ENCODE measurements around the gene FBXL16.

The FBXL16 gene

GRCh38 chr16:711084-711483 is 5.5 kb upstream of the FBXL16 start:
- Histone ChIP-seq H3K4me1 (ENCODE audit: control insufficient read depth, low read depth, low read length) (peaks cover 3% of the 10 kb centered on the region), H3K27me3 (ENCODE audit: control insufficient read depth, insufficient read depth, low read length) (peaks cover 70% of the 10 kb centered on the region), H3K9ac (ENCODE audit: low read length) (no peak overlapping the region), H3K4me3 (ENCODE audit: low read length) (no peak overlapping the region), H3K36me3 (ENCODE audit: control insufficient read depth, low read depth, low read length) (no peaks in the 10 kb centered on the region), H3K9me3 (ENCODE audit: control insufficient read depth, low read depth, low read length) (no peaks in the 10 kb centered on the region), H3K27ac (ENCODE audit: low read length) (no peak overlapping the region)

- Histone ChIP-seq H3K4me3 (ENCODE audit: low read length) (no peak overlapping the region), H3K27me3 (ENCODE audit: control insufficient read depth, insufficient read depth, low read length) (peaks cover 68% of the 10 kb centered on the region), H3K9ac (ENCODE audit: low read length) (no peak overlapping the region), H3K27ac (ENCODE audit: low read length) (no peak overlapping the region), H3K9me3 (ENCODE audit: control insufficient read depth, low read depth, low read length) (no peaks in the 10 kb centered on the region), H3K36me3 (ENCODE audit: control insufficient read depth, low read depth, low read length) (no peaks in the 10 kb centered on the region), H3K4me1 (ENCODE audit: control insufficient read depth, low read depth, low read length) (no peaks in the 10 kb centered on the region)
These were observed 5.0 kb upstream of the FBXL16 start for GRCh38 chr16:710500-711075.

- peak overlapping the region; percentile 7 for H3K9ac ChIP-seq (ENCODE audit: low read length)
- H3K4me1 ChIP-seq (ENCODE audit: control insufficient read depth, low read depth, low read length) = no peaks in the 10 kb centered on the region
- peaks cover 71% of the 10 kb centered on the region for H3K27me3 ChIP-seq (ENCODE audit: control insufficient read depth, insufficient read depth, low read length)
- H3K9me3 ChIP-seq (ENCODE audit: control insufficient read depth, low read depth, low read length) = no peaks in the 10 kb centered on the region
- no peak overlapping the region for H3K27ac ChIP-seq (ENCODE audit: low read length)
- H3K36me3 ChIP-seq (ENCODE audit: control insufficient read depth, low read depth, low read length) = no peaks in the 10 kb centered on the region
- H3K4me3 ChIP-seq (ENCODE audit: low read length) = no peak overlapping the region
These were observed 4.2 kb upstream of the FBXL16 start for GRCh38 chr16:709566-710499.

GRCh38 chr16:708959-709358 is 3.4 kb upstream of the FBXL16 start:
- Histone ChIP-seq H3K4me1 (ENCODE audit: control insufficient read depth, low read depth, low read length) (no peaks in the 10 kb centered on the region), H3K36me3 (ENCODE audit: control insufficient read depth, low read depth, low read length) (no peaks in the 10 kb centered on the region), H3K27me3 (ENCODE audit: control insufficient read depth, insufficient read depth, low read length) (peaks cover 74% of the 10 kb centered on the region), H3K27ac (ENCODE audit: low read length) (no peak overlapping the region), H3K9ac (ENCODE audit: low read length) (no peak overlapping the region), H3K9me3 (ENCODE audit: control insufficient read depth, low read depth, low read length) (no peaks in the 10 kb centered on the region), H3K4me3 (ENCODE audit: low read length) (no peak overlapping the region)

- H3K27me3 ChIP-seq (ENCODE audit: control insufficient read depth, insufficient read depth, low read length) = peaks cover 77% of the 10 kb centered on the region
- H3K27ac ChIP-seq (ENCODE audit: low read length) = no peak overlapping the region
- no peaks in the 10 kb centered on the region for H3K36me3 ChIP-seq (ENCODE audit: control insufficient read depth, low read depth, low read length)
- no peaks in the 10 kb centered on the region for H3K4me1 ChIP-seq (ENCODE audit: control insufficient read depth, low read depth, low read length)
- H3K9me3 ChIP-seq (ENCODE audit: control insufficient read depth, low read depth, low read length) = no peaks in the 10 kb centered on the region
- H3K4me3 ChIP-seq (ENCODE audit: low read length) = no peak overlapping the region
- H3K9ac ChIP-seq (ENCODE audit: low read length) = no peak overlapping the region
These were observed 2.4 kb upstream of the FBXL16 start for GRCh38 chr16:708019-708418.

- Histone ChIP-seq H3K27me3 (ENCODE audit: control insufficient read depth, insufficient read depth, low read length) (peaks cover 78% of the 10 kb centered on the region), H3K4me3 (ENCODE audit: low read length) (no peak overlapping the region), H3K4me1 (ENCODE audit: control insufficient read depth, low read depth, low read length) (no peaks in the 10 kb centered on the region), H3K27ac (ENCODE audit: low read length) (no peak overlapping the region), H3K9me3 (ENCODE audit: control insufficient read depth, low read depth, low read length) (no peaks in the 10 kb centered on the region), H3K9ac (ENCODE audit: low read length) (no peak overlapping the region), H3K36me3 (ENCODE audit: control insufficient read depth, low read depth, low read length) (no peaks in the 10 kb centered on the region)
These were observed 1.5 kb upstream of the FBXL16 start for GRCh38 chr16:707062-707538.

- Histone ChIP-seq H3K27me3 (ENCODE audit: control insufficient read depth, insufficient read depth, low read length) (peaks cover 83% of the 10 kb centered on the region), H3K4me3 (ENCODE audit: low read length) (peak overlapping the region; percentile 39)
These were observed 824 bp upstream of the FBXL16 start for GRCh38 chr16:706189-707061.

GRCh38 chr16:704552-705380 is 835 bp downstream of the FBXL16 start:
- Histone ChIP-seq H3K27me3 (ENCODE audit: control insufficient read depth, insufficient read depth, low read length) (peaks cover 91% of the 10 kb centered on the region), H3K9me3 (ENCODE audit: control insufficient read depth, low read depth, low read length) (no peaks in the 10 kb centered on the region), H3K36me3 (ENCODE audit: control insufficient read depth, low read depth, low read length) (no peaks in the 10 kb centered on the region), H3K27ac (ENCODE audit: low read length) (no peak overlapping the region), H3K4me3 (ENCODE audit: low read length) (no peak overlapping the region), H3K9ac (ENCODE audit: low read length) (no peak overlapping the region), H3K4me1 (ENCODE audit: control insufficient read depth, low read depth, low read length) (no peaks in the 10 kb centered on the region)

More at GRCh38 chr16:706189-707061, 824 bp upstream of the FBXL16 start:
- no peak overlapping the region for H3K27ac ChIP-seq (ENCODE audit: low read length)
- no peak overlapping the region for H3K9ac ChIP-seq (ENCODE audit: low read length)
- no peaks in the 10 kb centered on the region for H3K9me3 ChIP-seq (ENCODE audit: control insufficient read depth, low read depth, low read length)
- H3K4me1 ChIP-seq (ENCODE audit: control insufficient read depth, low read depth, low read length) = no peaks in the 10 kb centered on the region
- H3K36me3 ChIP-seq (ENCODE audit: control insufficient read depth, low read depth, low read length) = no peaks in the 10 kb centered on the region

GRCh38 chr16:704047-704446 is 1.6 kb downstream of the FBXL16 start:
- H3K36me3 ChIP-seq (ENCODE audit: control insufficient read depth, low read depth, low read length) = no peaks in the 10 kb centered on the region
- no peak overlapping the region for H3K9ac ChIP-seq (ENCODE audit: low read length)
- H3K4me3 ChIP-seq (ENCODE audit: low read length) = no peak overlapping the region
- no peaks in the 10 kb centered on the region for H3K4me1 ChIP-seq (ENCODE audit: control insufficient read depth, low read depth, low read length)
- peaks cover 94% of the 10 kb centered on the region for H3K27me3 ChIP-seq (ENCODE audit: control insufficient read depth, insufficient read depth, low read length)
- no peak overlapping the region for H3K27ac ChIP-seq (ENCODE audit: low read length)
- H3K9me3 ChIP-seq (ENCODE audit: control insufficient read depth, low read depth, low read length) = no peaks in the 10 kb centered on the region

- Histone ChIP-seq H3K36me3 (ENCODE audit: control insufficient read depth, low read depth, low read length) (no peaks in the 10 kb centered on the region), H3K9me3 (ENCODE audit: control insufficient read depth, low read depth, low read length) (no peaks in the 10 kb centered on the region), H3K27ac (ENCODE audit: low read length) (no peak overlapping the region), H3K4me1 (ENCODE audit: control insufficient read depth, low read depth, low read length) (no peaks in the 10 kb centered on the region), H3K9ac (ENCODE audit: low read length) (no peak overlapping the region), H3K4me3 (ENCODE audit: low read length) (no peak overlapping the region), H3K27me3 (ENCODE audit: control insufficient read depth, insufficient read depth, low read length) (peaks cover 94% of the 10 kb centered on the region)
These were observed 2.2 kb downstream of the FBXL16 start for GRCh38 chr16:703406-703805.

Data from iPS-18a (cell line).